H9 (cell line): ENCODE measurements around the gene RDH12. TPM values are rescaled to one million over a fixed set of nuclear protein-coding genes. Genes with fewer than 3 reads are reported as not detected.

Experiments
- DNase-seq: peaks from one replicate; pipeline ENCODE4 v3.0.0-alpha.2; 2017
- H2AFZ ChIP-seq: one replicate; pipeline ENCODE4 v1.6.1; 2013; ENCODE audit warnings: mild to moderate bottlenecking, low read length, control low read depth, moderate library complexity
- H2AK5ac ChIP-seq: 2 replicates; pipeline ENCODE4 v1.6.1; 2013; ENCODE audit warnings: low read length, control low read depth, mixed read lengths; ENCODE audit not compliant: insufficient read length
- H2BK120ac ChIP-seq: one replicate; pipeline ENCODE4 v1.6.1; 2013; ENCODE audit warnings: low read depth, mild to moderate bottlenecking, low read length, control low read depth, inconsistent platforms; ENCODE audit not compliant: poor library complexity, severe bottlenecking
- H2BK12ac ChIP-seq: 2 replicates; pipeline ENCODE4 v1.6.1; 2013; ENCODE audit warnings: low read length, control low read depth, mixed read lengths, low read depth; ENCODE audit not compliant: insufficient read length
- H2BK15ac ChIP-seq: 2 replicates; pipeline ENCODE4 v1.6.1; 2013; ENCODE audit warnings: low read depth, low read length, control low read depth
- H2BK20ac ChIP-seq: one replicate; pipeline ENCODE4 v1.6.1; 2013; ENCODE audit warnings: low read depth, mild to moderate bottlenecking, low read length, control low read depth, inconsistent platforms; ENCODE audit not compliant: poor library complexity, severe bottlenecking
- H2BK5ac ChIP-seq: 2 replicates; pipeline ENCODE4 v1.6.1; 2013; ENCODE audit warnings: low read length, control low read depth, mixed read lengths; ENCODE audit not compliant: insufficient read length
- H3K14ac ChIP-seq: 2 replicates; pipeline ENCODE4 v1.6.1; 2013; ENCODE audit warnings: low read length, control low read depth; ENCODE audit not compliant: insufficient read depth
- H3K18ac ChIP-seq: 2 replicates; pipeline ENCODE4 v1.6.1; 2013; ENCODE audit warnings: low read depth, mild to moderate bottlenecking, mixed read lengths, low read length, control low read depth; ENCODE audit not compliant: insufficient read length
- H3K23ac ChIP-seq: 2 replicates; pipeline ENCODE4 v1.6.1; 2013; ENCODE audit warnings: low read length, control low read depth, mixed read lengths, low read depth; ENCODE audit not compliant: insufficient read length
- H3K23me2 ChIP-seq: 2 replicates; pipeline ENCODE4 v1.6.1; 2013; ENCODE audit warnings: low read depth, mild to moderate bottlenecking, mixed read lengths, low read length, control low read depth; ENCODE audit not compliant: insufficient read length, poor library complexity, severe bottlenecking
- H3K27ac ChIP-seq: 2 replicates; pipeline ENCODE4 v1.5.1; 2013; ENCODE audit warnings: low read length, control low read depth, mixed read lengths, low read depth; ENCODE audit not compliant: insufficient read length
- H3K27me3 ChIP-seq: 2 replicates; pipeline ENCODE4 v1.6.1; 2013; ENCODE audit warnings: low read length, control low read depth, inconsistent platforms; ENCODE audit not compliant: insufficient read depth
- H3K4ac ChIP-seq: 2 replicates; pipeline ENCODE4 v1.6.1; 2013; ENCODE audit warnings: low read depth, mild to moderate bottlenecking, control low read depth, inconsistent platforms, low read length, moderate library complexity
- H3K4me1 ChIP-seq: 2 replicates; pipeline ENCODE4 v1.6.1; 2013; ENCODE audit warnings: low read length, control low read depth, inconsistent platforms; ENCODE audit not compliant: insufficient read depth
- H3K4me2 ChIP-seq: 2 replicates; pipeline ENCODE4 v1.6.1; 2013; ENCODE audit warnings: low read length, control low read depth, mixed read lengths; ENCODE audit not compliant: insufficient read length, insufficient read depth
- H3K56ac ChIP-seq: 2 replicates; pipeline ENCODE4 v1.6.1; 2013; ENCODE audit warnings: low read depth, mild to moderate bottlenecking, mixed read lengths, low read length, control low read depth; ENCODE audit not compliant: insufficient read length
- H3K79me1 ChIP-seq: 2 replicates; pipeline ENCODE4 v1.6.1; 2013; ENCODE audit warnings: low read depth, mild to moderate bottlenecking, moderate library complexity, low read length, control low read depth, inconsistent platforms; ENCODE audit not compliant: insufficient read depth, poor library complexity, severe bottlenecking
- H3K79me2 ChIP-seq: 2 replicates; pipeline ENCODE4 v1.6.1; 2013; ENCODE audit warnings: low read length, control low read depth, inconsistent platforms; ENCODE audit not compliant: insufficient read depth
- H3K9ac ChIP-seq: 2 replicates; pipeline ENCODE4 v1.6.1; 2013; ENCODE audit warnings: low read length, control low read depth, mixed read lengths; ENCODE audit not compliant: insufficient read length; ENCODE audit errors: extremely low read depth
- H3K9me3 ChIP-seq: one replicate; pipeline ENCODE4 v1.6.1; 2013; ENCODE audit warnings: low read depth, low read length, inconsistent platforms; ENCODE audit not compliant: control insufficient read depth
- H3T11ph ChIP-seq: one replicate; pipeline ENCODE4 v1.6.1; 2013; ENCODE audit warnings: mild to moderate bottlenecking, low read length, control low read depth, inconsistent platforms
- H4K20me1 ChIP-seq: one replicate; pipeline ENCODE4 v1.6.1; 2013; ENCODE audit not compliant: control insufficient read depth, insufficient read length, insufficient read depth
- H4K5ac ChIP-seq: 2 replicates; pipeline ENCODE4 v1.6.1; 2013; ENCODE audit warnings: low read depth, mild to moderate bottlenecking, mixed read lengths, low read length, control low read depth; ENCODE audit not compliant: insufficient read length
- H4K8ac ChIP-seq: replicated peaks from 2 replicates; pipeline ENCODE4 v1.6.1; 2013; ENCODE audit warnings: low read length, control low read depth, mixed read lengths, low read depth; ENCODE audit not compliant: insufficient read length
- H4K91ac ChIP-seq: 2 replicates; pipeline ENCODE4 v1.6.1; 2013; ENCODE audit warnings: low read depth, mild to moderate bottlenecking, moderate library complexity, mixed read lengths, low read length, control low read depth; ENCODE audit not compliant: insufficient read length
- H3K27ac Mint-ChIP-seq, 3 experiments: 2 replicates in 2 of 3; 3 replicates in 1 of 3; pipeline ENCODE4 v1.8.0; 2020 to 2021; ENCODE audit warnings: mixed read lengths in 3 of 3, mild to moderate bottlenecking in 1 of 3, moderate library complexity in 1 of 3
- H3K27me3 Mint-ChIP-seq: 2 replicates; pipeline ENCODE4 v1.8.0; 2021; ENCODE audit warnings: low read depth, mild to moderate bottlenecking, moderate library complexity, mixed read lengths
- H3K36me3 Mint-ChIP-seq, 3 experiments: 2 replicates in 2 of 3; 3 replicates in 1 of 3; pipeline ENCODE4 v1.8.0; 2020 to 2021; ENCODE audit warnings: low read depth in 3 of 3, mixed read lengths in 3 of 3; ENCODE audit not compliant: insufficient read depth in 1 of 3
- H3K4me1 Mint-ChIP-seq, 2 experiments: 2 replicates each; pipeline ENCODE4 v1.8.0; 2020; ENCODE audit warnings: mixed read lengths in 2 of 2
- H3K4me3 Mint-ChIP-seq, 2 experiments: 2 replicates in 1 of 2; 3 replicates in 1 of 2; pipeline ENCODE4 v1.8.0; 2020 to 2021; ENCODE audit warnings: mild to moderate bottlenecking in 2 of 2, mixed read lengths in 2 of 2, moderate library complexity in 1 of 2
- H3K9me3 Mint-ChIP-seq, 2 experiments: 2 replicates in 1 of 2; 3 replicates in 1 of 2; pipeline ENCODE4 v1.8.0; 2020; ENCODE audit warnings: mild to moderate bottlenecking in 2 of 2, mixed read lengths in 2 of 2, moderate library complexity in 1 of 2
- WGBS: extraction: QIAGEN DNeasy Blood & Tissue Kit; methylation state at CpG from one replicate; pipeline ENCODE4 v1.1.7; 2013; ENCODE audit warnings: missing lambda C conversion rate, low lambda C conversion rate, mixed read lengths; ENCODE audit not compliant: insufficient read length; ENCODE audit errors: extremely low coverage; 5-methylcytosine and 5-hydroxymethylcytosine counted together
- total RNA-seq: library from RNA; stranded (reverse); gene quantifications from 2 replicates; pipeline ENCODE4 v1.2.1, GENCODE V29; 2021
- TF ChIP-seq, protein P1 (sequence below): fragments of 200-600 bp; sonication (generic); conservative IDR thresholded peaks from 3 replicates; pipeline ENCODE4 v1.8.0; 2021; ENCODE audit warnings: antibody characterized with exemption, mild to moderate bottlenecking

Gene RDH12
- total RNA-seq, 1 experiment from 2014 or later, result 0.74 TPM

GRCh38 chr14:67697006-67697405, 4.7 kb upstream of the RDH12 start:
- H3K56ac ChIP-seq, result no peak overlapping the region
- no peaks in the 10 kb centered on the region for H3K27me3 ChIP-seq
- H2BK120ac ChIP-seq, result no peak overlapping the region

More at GRCh38 chr14:67697006-67697405, 4.7 kb upstream of the RDH12 start:
- H3K4ac ChIP-seq, result no peak overlapping the region
- peaks cover 17% of the 10 kb centered on the region for H3K79me2 ChIP-seq
- Mint-ChIP-seq H3K9me3 (no peaks in the 10 kb centered on the region), H3K27ac (no peak overlapping the region), H3K36me3 (peaks cover 11 to 14% (median 11%) of the 10 kb centered on the region in 3 experiments), H3K27me3 (peaks cover 10% of the 10 kb centered on the region), H3K4me3 (no peak overlapping the region), H3K4me1 (peaks cover 15 to 21% of the 10 kb centered on the region in 2 experiments)
- peaks cover 4% of the 10 kb centered on the region; the same call in 1 of the 2 replicates for H3K4me1 ChIP-seq
- H3K79me1 ChIP-seq, result peaks cover 11% of the 10 kb centered on the region
- TF ChIP-seq, protein P1, sequence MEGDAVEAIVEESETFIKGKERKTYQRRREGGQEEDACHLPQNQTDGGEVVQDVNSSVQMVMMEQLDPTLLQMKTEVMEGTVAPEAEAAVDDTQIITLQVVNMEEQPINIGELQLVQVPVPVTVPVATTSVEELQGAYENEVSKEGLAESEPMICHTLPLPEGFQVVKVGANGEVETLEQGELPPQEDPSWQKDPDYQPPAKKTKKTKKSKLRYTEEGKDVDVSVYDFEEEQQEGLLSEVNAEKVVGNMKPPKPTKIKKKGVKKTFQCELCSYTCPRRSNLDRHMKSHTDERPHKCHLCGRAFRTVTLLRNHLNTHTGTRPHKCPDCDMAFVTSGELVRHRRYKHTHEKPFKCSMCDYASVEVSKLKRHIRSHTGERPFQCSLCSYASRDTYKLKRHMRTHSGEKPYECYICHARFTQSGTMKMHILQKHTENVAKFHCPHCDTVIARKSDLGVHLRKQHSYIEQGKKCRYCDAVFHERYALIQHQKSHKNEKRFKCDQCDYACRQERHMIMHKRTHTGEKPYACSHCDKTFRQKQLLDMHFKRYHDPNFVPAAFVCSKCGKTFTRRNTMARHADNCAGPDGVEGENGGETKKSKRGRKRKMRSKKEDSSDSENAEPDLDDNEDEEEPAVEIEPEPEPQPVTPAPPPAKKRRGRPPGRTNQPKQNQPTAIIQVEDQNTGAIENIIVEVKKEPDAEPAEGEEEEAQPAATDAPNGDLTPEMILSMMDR, result no peak
- DNase-seq, result no peak
- no peak overlapping the region for H3K27ac ChIP-seq
- no peak overlapping the region for H2AFZ ChIP-seq
- H4K91ac ChIP-seq, result no peak overlapping the region
- H3K23ac ChIP-seq, result no peak overlapping the region
- H2BK12ac ChIP-seq, result no peak overlapping the region
- no peak overlapping the region for H4K8ac ChIP-seq
- H3K18ac ChIP-seq, result no peak overlapping the region
- no peak overlapping the region for H2BK20ac ChIP-seq
- H3K9me3 ChIP-seq, result no peaks in the 10 kb centered on the region
- no peaks in the 10 kb centered on the region for H3K23me2 ChIP-seq
- no CpG with 5 or more reads among the region's 4 CpGs for WGBS
- H3K9ac ChIP-seq, result no peak overlapping the region
- no peak overlapping the region for H3T11ph ChIP-seq
- no peak overlapping the region for H2BK5ac ChIP-seq
- no peak overlapping the region for H3K14ac ChIP-seq
- H2BK15ac ChIP-seq, result no peak overlapping the region
- no peak overlapping the region for H3K4me2 ChIP-seq
- H2AK5ac ChIP-seq, result no peak overlapping the region
- H4K20me1 ChIP-seq, result no peaks in the 10 kb centered on the region
- no peak overlapping the region for H4K5ac ChIP-seq
